ENCODE data around the gene CELF2. TPM values are rescaled to one million over a fixed set of nuclear protein-coding genes. Genes with fewer than 3 reads are reported as not detected.

The CELF2 gene
- total RNA-seq, 1 experiment from 2014 or later = not detected

- DNase-seq = no peak
- BruUV-seq (replicated peaks) = no TSS peak
- Mint-ChIP-seq H3K27me3 (ENCODE audit: unreplicated experiment) (peaks cover 15% of the 10 kb centered on the region), H3K4me1 (ENCODE audit: low read depth, unreplicated experiment) (no peaks in the 10 kb centered on the region), H3K27ac (ENCODE audit: unreplicated experiment) (no peak overlapping the region), H3K9me3 (ENCODE audit: low read depth, unreplicated experiment) (peaks cover 13% of the 10 kb centered on the region), H3K4me3 (ENCODE audit: low read depth, unreplicated experiment) (no peak overlapping the region), H3K36me3 (ENCODE audit: insufficient read depth, unreplicated experiment) (no peaks in the 10 kb centered on the region)
- CTCF ChIA-PET = no interaction called here
- intact Hi-C loops (cut with micrococcal nuclease; ENCODE audit: unreplicated experiment) = no loop called here
- no peak for TF ChIP-seq CTCF (IDR thresholded peaks at IDR 0.05; ENCODE audit: unreplicated experiment)
Measured at GRCh38 chr10:11159543-11160215, 142.0 kb downstream of the CELF2 start.

DNA sequence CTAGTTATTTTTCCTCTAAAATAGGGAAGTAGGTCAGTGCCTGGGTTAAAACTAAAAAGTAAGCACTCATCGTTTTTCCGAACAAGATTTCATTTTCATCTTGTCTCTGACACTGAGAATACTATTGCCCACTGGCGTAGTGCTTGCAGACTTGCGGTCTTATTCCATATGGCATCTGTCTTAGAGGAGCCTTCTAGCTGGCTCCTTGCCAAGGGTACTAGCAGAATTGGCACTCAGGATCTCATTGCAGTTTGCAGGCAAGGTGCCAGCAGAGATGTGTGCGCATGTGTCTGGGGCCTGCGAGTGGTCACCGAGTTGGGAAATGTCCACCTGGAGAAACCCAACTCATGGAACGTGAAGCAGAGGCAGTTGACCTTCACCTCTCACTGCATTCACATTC, 143.4 kb downstream of the CELF2 start:
- H3K4me3 Mint-ChIP-seq (ENCODE audit: low read depth, unreplicated experiment) = no peak overlapping the region
- H3K4me1 Mint-ChIP-seq (ENCODE audit: low read depth, unreplicated experiment) = no peaks in the 10 kb centered on the region
- H3K36me3 Mint-ChIP-seq (ENCODE audit: insufficient read depth, unreplicated experiment) = no peaks in the 10 kb centered on the region
- no peak overlapping the region for H3K27ac Mint-ChIP-seq (ENCODE audit: unreplicated experiment)
- TF ChIP-seq CTCF (IDR thresholded peaks at IDR 0.05; ENCODE audit: unreplicated experiment) = no peak
- intact Hi-C loops (cut with micrococcal nuclease; ENCODE audit: unreplicated experiment) = no loop called here
- CTCF ChIA-PET = no interaction called here
- H3K9me3 Mint-ChIP-seq (ENCODE audit: low read depth, unreplicated experiment) = peaks cover 13% of the 10 kb centered on the region
- no peak for DNase-seq
- H3K27me3 Mint-ChIP-seq (ENCODE audit: unreplicated experiment) = peaks cover 29% of the 10 kb centered on the region
- no TSS peak for BruUV-seq (replicated peaks)

DNA sequence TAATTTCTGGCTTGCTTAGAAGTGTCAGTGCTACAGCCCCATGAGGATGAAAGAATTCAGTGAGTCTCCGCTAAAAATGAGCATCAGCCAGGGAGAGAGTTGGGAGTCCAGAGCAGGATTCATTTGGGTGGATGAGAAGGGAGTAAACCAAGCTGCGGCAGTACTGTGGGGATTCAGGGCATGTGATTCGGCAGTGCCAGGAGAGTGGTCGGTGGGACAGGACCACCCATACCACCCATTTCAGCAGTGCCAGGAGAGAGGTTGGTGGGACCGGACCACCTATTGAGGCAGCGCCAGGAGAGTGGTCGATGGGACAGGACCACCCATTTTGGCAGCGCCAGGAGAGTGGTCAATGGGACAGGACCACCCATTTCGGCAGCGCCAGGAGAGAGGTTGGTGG, 144.2 kb downstream of the CELF2 start:
- Mint-ChIP-seq H3K4me3 (ENCODE audit: low read depth, unreplicated experiment) (no peak overlapping the region), H3K4me1 (ENCODE audit: low read depth, unreplicated experiment) (no peaks in the 10 kb centered on the region), H3K27ac (ENCODE audit: unreplicated experiment) (no peak overlapping the region), H3K9me3 (ENCODE audit: low read depth, unreplicated experiment) (peaks cover 13% of the 10 kb centered on the region), H3K27me3 (ENCODE audit: unreplicated experiment) (peaks cover 34% of the 10 kb centered on the region), H3K36me3 (ENCODE audit: insufficient read depth, unreplicated experiment) (no peaks in the 10 kb centered on the region)
- CTCF ChIA-PET = no interaction called here
- no peak for TF ChIP-seq CTCF (IDR thresholded peaks at IDR 0.05; ENCODE audit: unreplicated experiment)
- no TSS peak for BruUV-seq (replicated peaks)
- no peak for DNase-seq
- intact Hi-C loops (cut with micrococcal nuclease; ENCODE audit: unreplicated experiment) = no loop called here

GRCh38 chr10:11162828-11163599, 145.3 kb downstream of the CELF2 start:
- DNase-seq = no peak
- peaks cover 12% of the 10 kb centered on the region for H3K9me3 Mint-ChIP-seq (ENCODE audit: low read depth, unreplicated experiment)
- TF ChIP-seq CTCF (IDR thresholded peaks at IDR 0.05; ENCODE audit: unreplicated experiment) = no peak
- CTCF ChIA-PET = no interaction called here
- no peak overlapping the region for H3K27ac Mint-ChIP-seq (ENCODE audit: unreplicated experiment)
- BruUV-seq (replicated peaks) = no TSS peak
- H3K27me3 Mint-ChIP-seq (ENCODE audit: unreplicated experiment) = peaks cover 34% of the 10 kb centered on the region
- no peaks in the 10 kb centered on the region for H3K36me3 Mint-ChIP-seq (ENCODE audit: insufficient read depth, unreplicated experiment)
- intact Hi-C loops (cut with micrococcal nuclease; ENCODE audit: unreplicated experiment) = no loop called here
- no peaks in the 10 kb centered on the region for H3K4me1 Mint-ChIP-seq (ENCODE audit: low read depth, unreplicated experiment)
- H3K4me3 Mint-ChIP-seq (ENCODE audit: low read depth, unreplicated experiment) = no peak overlapping the region
